H1 (cell line): ENCODE data around the gene BBS12. TPM values are rescaled to one million over a fixed set of nuclear protein-coding genes. Genes with fewer than 3 reads are reported as not detected.

ENCODE experiments used
- CTCF ChIA-PET: fragments of 300-600 bp; sonication (Branson Sonifier 250); formaldehyde crosslinking; loops from one replicate; lab custom pipeline; 2021; ENCODE audit not compliant: partially characterized antibody; lab: Charles Lee
- POLR2A ChIA-PET: fragments of 300-600 bp; sonication (Branson Sonifier 250); formaldehyde crosslinking; loops from one replicate; lab custom pipeline; 2021; ENCODE audit warnings: inconsistent platforms; ENCODE audit not compliant: partially characterized antibody; lab: Charles Lee
- DNase-seq, 2 experiments: peaks; one replicate each; pipeline versions ENCODE4 v3.0.0 to v3.0.0-alpha.2; 2010 to 2022; ENCODE audit warnings: low spot score in 2 of 2, low read depth in 1 of 2, mixed read lengths in 1 of 2
- FAIRE-seq: peaks from 2 replicates; lab custom pipeline; 2011; peaks lifted over from hg19 to GRCh38; lab: Jason Lieb, UNC
- H2AFZ ChIP-seq: 2 replicates; pipeline ENCODE4 v1.8.1; 2012; ENCODE audit warnings: low read length, inconsistent platforms
- H2AK5ac ChIP-seq: 2 replicates; pipeline ENCODE4 v1.6.1; 2013; ENCODE audit warnings: low read depth, low read length
- H2BK120ac ChIP-seq: replicated peaks from 2 replicates; pipeline ENCODE3; 2013; ENCODE audit warnings: low read depth, low read length, inconsistent platforms
- H2BK12ac ChIP-seq: 2 replicates; pipeline ENCODE4 v1.6.1; 2013; ENCODE audit warnings: low read depth, low read length
- H2BK15ac ChIP-seq: 2 replicates; pipeline ENCODE4 v1.6.1; 2013; ENCODE audit warnings: low read length
- H2BK20ac ChIP-seq: 2 replicates; pipeline ENCODE4 v1.6.1; 2013; ENCODE audit warnings: low read length
- H2BK5ac ChIP-seq: 2 replicates; pipeline ENCODE4 v1.6.1; 2013; ENCODE audit warnings: low read depth, low read length
- H3K14ac ChIP-seq: 2 replicates; pipeline ENCODE4 v1.6.1; 2013; ENCODE audit warnings: inconsistent platforms; ENCODE audit not compliant: insufficient read length
- H3K18ac ChIP-seq: 2 replicates; pipeline ENCODE4 v1.6.1; 2013; ENCODE audit warnings: low read length; ENCODE audit errors: extremely low read depth
- H3K23ac ChIP-seq: 2 replicates; pipeline ENCODE4 v1.6.1; 2013; ENCODE audit warnings: inconsistent platforms; ENCODE audit not compliant: insufficient read length
- H3K23me2 ChIP-seq: 2 replicates; pipeline ENCODE4 v1.6.1; 2013; ENCODE audit warnings: low read depth, low read length
- H3K27ac ChIP-seq: 2 replicates; pipeline ENCODE4 v1.6.1; 2011; ENCODE audit warnings: low read depth, low read length, inconsistent platforms
- H3K27me3 ChIP-seq, 4 experiments: replicated peaks in 1 of 4; 1 replicate in 1 of 4; 2 replicates in 3 of 4; pipeline versions ENCODE4 v1.6.1 to v1.8.1; 2011 to 2013; ENCODE audit warnings: low read length in 3 of 4, mild to moderate bottlenecking in 3 of 4, inconsistent platforms in 2 of 4, mixed read lengths in 2 of 4, moderate library complexity in 1 of 4; ENCODE audit not compliant: control insufficient read depth in 3 of 4, insufficient read depth in 3 of 4; ENCODE audit errors: extremely low read depth in 1 of 4
- H3K36me3 ChIP-seq, 4 experiments: 2 replicates each; pipeline versions ENCODE4 v1.6.1 to v1.8.1; 2011 to 2013; ENCODE audit warnings: mild to moderate bottlenecking in 4 of 4, low read length in 3 of 4, moderate library complexity in 2 of 4, control low read depth in 1 of 4, inconsistent platforms in 1 of 4; ENCODE audit not compliant: insufficient read depth in 4 of 4, control insufficient read depth in 2 of 4
- H3K4ac ChIP-seq: replicated peaks from 2 replicates; pipeline ENCODE3; 2013; ENCODE audit warnings: low read length, low read depth, mixed read lengths, inconsistent platforms; ENCODE audit not compliant: insufficient read length
- H3K4me1 ChIP-seq, 4 experiments: replicated peaks in 1 of 4; 1 replicate in 1 of 4; 2 replicates in 3 of 4; pipeline versions ENCODE4 v1.6.1 to v1.8.1; 2011 to 2013; ENCODE audit warnings: low read length in 3 of 4, inconsistent platforms in 2 of 4, mixed read lengths in 1 of 4; ENCODE audit not compliant: insufficient read depth in 4 of 4, control insufficient read depth in 3 of 4
- H3K4me2 ChIP-seq, 2 experiments: 2 replicates each; pipeline versions ENCODE4 v1.6.1 to v1.8.1; 2011 to 2013; ENCODE audit warnings: low read depth in 2 of 2, low read length in 2 of 2, control low read depth in 1 of 2, inconsistent platforms in 1 of 2, mild to moderate bottlenecking in 1 of 2; ENCODE audit not compliant: insufficient read depth in 1 of 2
- H3K4me3 ChIP-seq, 4 experiments: fragments of 200-600, 300-600 bp in 1 of 4; sonication (generic), shearing (Covaris generic), sonication (Bioruptor Twin) in 1 of 4; 2 replicates each; pipeline versions ENCODE4 v1.5.1 to v1.8.1; 2011 to 2016; ENCODE audit warnings: low read length in 4 of 4, low read depth in 3 of 4, control low read depth in 2 of 4, inconsistent platforms in 2 of 4, mild to moderate bottlenecking in 2 of 4, mixed read lengths in 1 of 4, moderate library complexity in 1 of 4; ENCODE audit not compliant: insufficient read depth in 2 of 4; ENCODE audit errors: extremely low read depth in 1 of 4
- H3K56ac ChIP-seq: replicated peaks from 2 replicates; pipeline ENCODE3; 2013; ENCODE audit warnings: low read depth, mild to moderate bottlenecking, mixed read lengths, low read length, inconsistent platforms; ENCODE audit not compliant: insufficient read length
- H3K79me1 ChIP-seq: 2 replicates; pipeline ENCODE4 v1.6.1; 2013; ENCODE audit warnings: low read depth, low read length, control low read depth
- H3K79me2 ChIP-seq, 2 experiments: 2 replicates each; pipeline versions ENCODE4 v1.6.1 to v1.8.1; 2012 to 2013; ENCODE audit warnings: low read length in 2 of 2, mild to moderate bottlenecking in 2 of 2, inconsistent platforms in 1 of 2; ENCODE audit not compliant: insufficient read depth in 2 of 2, control insufficient read depth in 1 of 2
- H3K9ac ChIP-seq, 4 experiments: replicated peaks in 1 of 4; 1 replicate in 1 of 4; 2 replicates in 3 of 4; pipeline versions ENCODE4 v1.6.1 to v1.8.1; 2011 to 2013; ENCODE audit warnings: low read depth in 3 of 4, low read length in 3 of 4, control low read depth in 2 of 4, mild to moderate bottlenecking in 2 of 4, moderate library complexity in 2 of 4, inconsistent platforms in 1 of 4; ENCODE audit errors: extremely low read depth in 1 of 4
- H3K9me3 ChIP-seq, 2 experiments: 2 replicates each; pipeline versions ENCODE4 v1.6.1 to v1.8.1; 2012 to 2013; ENCODE audit warnings: mild to moderate bottlenecking in 2 of 2, moderate library complexity in 2 of 2, control low read depth in 1 of 2, inconsistent platforms in 1 of 2, low read depth in 1 of 2, low read length in 1 of 2, mixed read lengths in 1 of 2; ENCODE audit not compliant: insufficient read depth in 2 of 2
- H4K20me1 ChIP-seq, 2 experiments: replicated peaks in 1 of 2; 2 replicates each; pipeline versions ENCODE3 to v1.8.1; 2011 to 2013; ENCODE audit warnings: inconsistent platforms in 2 of 2, low read length in 2 of 2, mild to moderate bottlenecking in 1 of 2; ENCODE audit not compliant: insufficient read depth in 2 of 2, control insufficient read depth in 1 of 2
- H4K5ac ChIP-seq: 2 replicates; pipeline ENCODE4 v1.6.1; 2013; ENCODE audit warnings: low read length, low read depth, mixed read lengths, inconsistent platforms; ENCODE audit not compliant: insufficient read length
- H4K8ac ChIP-seq: 2 replicates; pipeline ENCODE4 v1.8.0; 2013; ENCODE audit warnings: mild to moderate bottlenecking, moderate library complexity, low read length, inconsistent platforms; ENCODE audit not compliant: insufficient read depth; ENCODE audit errors: extremely low read depth
- H4K91ac ChIP-seq: replicated peaks from 2 replicates; pipeline ENCODE3; 2013; ENCODE audit warnings: low read length, mixed read lengths, inconsistent platforms; ENCODE audit not compliant: insufficient read length
- CBX8 ChIP-seq: fragments of 300-800, 300-1000 bp; sonication (generic); IDR thresholded peaks from 2 replicates; pipeline ENCODE4 v1.7.1; 2016; ENCODE audit warnings: low read depth, low read length, borderline replicate concordance
- WGBS, 2 experiments: shearing (Covaris generic) in 1 of 2; methylation state at CpG; one replicate each; pipeline versions ENCODE4 v1.1.6 to v1.1.7; 2013 to 2015; ENCODE audit warnings: low lambda C conversion rate in 2 of 2, mixed read lengths in 2 of 2, inconsistent platforms in 1 of 2, low coverage in 1 of 2, missing lambda C conversion rate in 1 of 2; ENCODE audit not compliant: insufficient replicate concordance in 2 of 2, insufficient coverage in 1 of 2, insufficient read length in 1 of 2; ENCODE audit errors: extremely low coverage in 1 of 2, missing lambda C conversion rate in 1 of 2; 5-methylcytosine and 5-hydroxymethylcytosine counted together
- polyA plus RNA-seq, 7 experiments: library from polyadenylated mRNA; depleted of rRNA in 3 of 7; stranded (reverse) in 5 of 7; unstranded in 2 of 7; fragments of >200 nt in 5 of 7; fragments of 200-250 nt in 2 of 7; gene quantifications; 1 replicate in 5 of 7; 2 replicates in 1 of 7; 4 replicates in 1 of 7; pipeline versions ENCODE4 v1.2.1 to v1.2.3, GENCODE V29; 2011 to 2013; ENCODE audit warnings: missing spikeins in 2 of 7, mixed read lengths in 2 of 7
- total RNA-seq: library from RNA; stranded (reverse); fragmentation: NEBNext Ultra II Directional; extraction: Animal tissue kit (Norgen Biotek cat#: 25700); gene quantifications from 2 replicates; pipeline ENCODE4 v1.2.1, GENCODE V29; 2021

BBS12 gene
- total and polyA plus RNA-seq, 2 of the 8 experiments (the other 6 are each of a cell fraction or from before 2014, with no cell fraction given): 0.88 to 2.6 TPM

GRCh38 chr4:122762520-122762919 lies 30.0 kb downstream of the BBS12 start:
- no peak for TF ChIP-seq CBX8
- TF ChIP-seq, all 59 proteins: peak for 0
- Histone ChIP-seq H4K20me1 (no peaks in the 10 kb centered on the region), H3K18ac (no peak overlapping the region; the same call in 1 of the 2 replicates), H4K91ac (no peak overlapping the region), H3K4me2 (no peak overlapping the region), H2BK15ac (no peak overlapping the region), H3K4me3 (no peak overlapping the region), H3K9me3 (no peaks in the 10 kb centered on the region), H4K5ac (no peak overlapping the region), H3K23ac (no peak overlapping the region), H2BK120ac (no peak overlapping the region), H3K14ac (no peak overlapping the region), H2BK5ac (no peak overlapping the region), H2BK20ac (no peak overlapping the region), H3K9ac (no peak overlapping the region), H2BK12ac (no peak overlapping the region), H3K27ac (no peak overlapping the region), H3K56ac (no peak overlapping the region), H3K23me2 (no peaks in the 10 kb centered on the region), H3K27me3 (peaks cover 0 to 1% (median 0%) of the 10 kb centered on the region in 4 experiments; a peak in 1 of 7 replicates), H4K8ac (no peak overlapping the region), H3K4me1 (peaks cover 0 to 6% (median 5%) of the 10 kb centered on the region in 4 experiments; a peak in 3 of 7 replicates), H2AK5ac (no peak overlapping the region), H3K79me2 (no peaks in the 10 kb centered on the region), H3K4ac (no peak overlapping the region), H2AFZ (no peak overlapping the region), H3K36me3 (no peaks in the 10 kb centered on the region), H3K79me1 (no peaks in the 10 kb centered on the region)
- ChIA-PET POLR2A (interaction anchor here (1.0 to 1.8 kb wide), 2 partner anchors 66 to 70 kb away, joined by 3 to 8 read pairs; no protein-coding TSS in a partner anchor), CTCF (interaction anchor here (0.6 kb wide), 1 partner anchor 27 kb away, joined by 3 read pairs; no protein-coding TSS in a partner anchor)
- WGBS, 2 experiments: 93% methylated on average over 2 of the region's 2 CpGs; no CpG with 5 or more reads in 1 of the 2 experiments
- FAIRE-seq (no peak), DNase-seq (no peak)
